HG03103 (cell line): ENCODE measurements around the gene ADAMTS3.

Source experiments
- ATAC-seq: cut with Tn5 transposase; IDR thresholded peaks from one replicate; pipeline ENCODE4 v1.9.1; 2021; ENCODE audit warnings: low read depth; ENCODE audit not compliant: unreplicated experiment

ADAMTS3 gene

GRCh38 chr4:72305620-72306019, 263.4 kb downstream of the ADAMTS3 start:
- no peak for ATAC-seq

DNA sequence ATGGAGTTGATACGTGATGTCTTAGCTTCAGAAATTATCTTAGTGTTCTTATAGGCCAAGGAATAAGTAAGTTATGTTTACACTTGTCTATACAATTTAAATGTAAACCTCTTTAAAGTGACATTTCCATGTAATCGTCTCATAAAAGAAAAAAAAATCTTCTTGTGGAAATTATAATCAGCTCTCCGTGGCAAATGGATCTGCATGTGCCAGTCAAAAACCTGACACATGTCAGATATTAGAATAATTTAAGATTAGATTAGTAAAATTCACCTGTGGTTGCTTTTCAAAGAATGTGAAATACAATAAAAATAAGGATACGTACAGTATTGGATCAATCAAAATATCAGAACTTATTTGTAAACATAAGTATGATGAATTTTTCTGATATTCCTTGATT, 263.9 kb downstream of the ADAMTS3 start:
- ATAC-seq, result no peak

GRCh38 chr4:72302981-72303704, 265.9 kb downstream of the ADAMTS3 start:
- ATAC-seq, result peak; percentile 84

- ATAC-seq, result no peak
Measured at GRCh38 chr4:72301759-72302158, 267.3 kb downstream of the ADAMTS3 start.

- ATAC-seq, result no peak
Measured at GRCh38 chr4:72300126-72300525, 268.9 kb downstream of the ADAMTS3 start.

- peak; percentile 71 for ATAC-seq
Measured at GRCh38 chr4:72295966-72296557, 273.0 kb downstream of the ADAMTS3 start.

DNA sequence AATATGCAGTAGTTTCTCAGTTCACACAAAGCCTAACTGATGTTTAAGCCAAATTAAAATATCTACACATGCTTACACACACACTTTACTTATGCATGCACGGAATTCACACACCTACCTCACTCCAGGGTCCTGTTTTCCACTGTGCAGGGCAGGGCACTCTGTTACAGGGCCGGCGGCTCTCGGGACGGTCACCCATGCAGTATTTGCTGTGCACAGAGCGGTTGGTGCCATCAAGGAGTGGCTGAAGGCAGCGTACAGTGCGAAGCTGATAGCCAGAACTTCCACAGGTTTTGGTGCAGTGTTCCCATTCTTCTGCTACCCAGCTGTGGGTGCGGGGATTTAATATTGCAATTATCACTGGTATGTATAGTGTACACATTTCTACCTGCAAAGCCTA, 278.3 kb downstream of the ADAMTS3 start:
- ATAC-seq, result no peak

DNA sequence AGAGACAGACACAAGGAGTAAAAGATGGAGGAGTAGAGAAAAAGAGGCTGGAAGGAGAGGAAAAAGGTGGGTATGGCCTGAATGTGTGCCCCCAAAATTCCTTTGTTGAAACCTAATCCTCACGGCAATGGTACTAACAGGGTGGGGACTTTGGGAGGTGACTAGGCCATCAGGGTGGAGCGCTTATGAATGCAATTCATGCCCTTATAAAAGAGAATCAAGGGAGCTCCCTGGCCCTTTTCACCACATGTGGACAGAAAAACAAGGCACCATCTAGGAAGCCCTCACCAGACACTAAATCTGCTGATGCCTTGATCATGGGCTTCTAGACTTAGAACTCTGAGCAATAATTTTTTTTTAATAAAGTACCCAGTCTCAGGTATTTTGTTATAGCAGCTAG, 282.1 kb downstream of the ADAMTS3 start:
- no peak for ATAC-seq

- ATAC-seq, result no peak
Measured at GRCh38 chr4:72286185-72286584, 282.8 kb downstream of the ADAMTS3 start.

DNA sequence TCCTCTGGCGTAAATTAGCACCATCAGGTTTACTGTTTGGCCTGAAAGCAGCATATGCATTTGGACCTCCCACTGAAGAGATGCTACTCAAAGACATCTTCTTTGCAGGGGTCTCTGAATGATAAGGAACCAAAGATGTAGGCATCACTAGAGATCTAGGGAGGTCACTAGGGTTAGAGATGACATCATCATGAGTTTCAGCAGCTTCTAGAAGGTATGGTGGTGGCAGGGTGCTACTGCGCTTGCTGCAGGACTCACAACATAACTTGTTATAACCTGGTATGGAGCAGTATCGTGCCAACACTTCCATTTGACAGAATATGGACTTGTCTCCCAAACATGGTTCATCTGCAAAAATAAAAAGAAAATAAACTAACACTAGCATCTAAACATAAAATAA, 285.7 kb downstream of the ADAMTS3 start:
- no peak for ATAC-seq

GRCh38 chr4:72280252-72280651, 288.8 kb downstream of the ADAMTS3 start:
- no peak for ATAC-seq

- ATAC-seq, result no peak
Measured at GRCh38 chr4:72275381-72275780, 293.6 kb downstream of the ADAMTS3 start.

DNA sequence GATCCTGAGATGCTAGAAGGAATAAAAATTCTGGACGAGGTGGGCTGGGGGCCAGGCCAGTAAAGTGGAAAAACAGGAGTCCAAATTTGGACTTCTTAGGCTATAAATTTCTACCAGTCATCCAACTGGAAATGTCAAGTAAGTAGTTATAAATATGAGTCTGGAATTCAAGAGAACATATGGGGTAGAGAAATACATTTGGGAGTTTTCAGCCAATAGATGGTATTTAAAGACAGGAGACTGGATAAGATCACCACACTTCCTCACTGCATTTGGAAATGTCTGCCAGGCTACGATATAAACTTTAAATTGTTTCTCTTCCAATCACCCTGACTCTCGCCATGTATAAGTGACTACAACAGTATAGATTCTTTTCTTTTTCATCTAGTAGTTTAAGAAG, 294.8 kb downstream of the ADAMTS3 start:
- no peak for ATAC-seq

- no peak for ATAC-seq
Measured at GRCh38 chr4:72255269-72255668, 313.8 kb downstream of the ADAMTS3 start.

DNA sequence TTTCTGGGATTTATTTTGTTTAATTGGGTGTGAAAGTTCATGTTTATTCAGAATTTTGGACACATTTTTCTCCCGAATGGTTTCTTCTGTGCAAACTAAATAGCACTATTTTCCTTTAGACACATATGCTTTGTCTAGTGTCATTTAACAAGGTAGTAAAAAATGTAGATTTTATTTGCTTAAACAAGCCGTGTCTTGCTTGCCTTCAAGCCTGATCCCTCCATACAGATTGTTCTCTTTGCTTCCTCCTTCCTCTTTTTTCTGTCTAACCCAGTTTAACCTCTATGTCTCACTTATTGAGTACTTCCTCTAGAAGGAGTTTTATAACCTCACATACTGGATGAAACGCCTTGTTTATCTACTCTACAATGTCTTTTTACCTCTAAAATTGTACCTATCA, 325.4 kb downstream of the ADAMTS3 start:
- ATAC-seq, result no peak

DNA sequence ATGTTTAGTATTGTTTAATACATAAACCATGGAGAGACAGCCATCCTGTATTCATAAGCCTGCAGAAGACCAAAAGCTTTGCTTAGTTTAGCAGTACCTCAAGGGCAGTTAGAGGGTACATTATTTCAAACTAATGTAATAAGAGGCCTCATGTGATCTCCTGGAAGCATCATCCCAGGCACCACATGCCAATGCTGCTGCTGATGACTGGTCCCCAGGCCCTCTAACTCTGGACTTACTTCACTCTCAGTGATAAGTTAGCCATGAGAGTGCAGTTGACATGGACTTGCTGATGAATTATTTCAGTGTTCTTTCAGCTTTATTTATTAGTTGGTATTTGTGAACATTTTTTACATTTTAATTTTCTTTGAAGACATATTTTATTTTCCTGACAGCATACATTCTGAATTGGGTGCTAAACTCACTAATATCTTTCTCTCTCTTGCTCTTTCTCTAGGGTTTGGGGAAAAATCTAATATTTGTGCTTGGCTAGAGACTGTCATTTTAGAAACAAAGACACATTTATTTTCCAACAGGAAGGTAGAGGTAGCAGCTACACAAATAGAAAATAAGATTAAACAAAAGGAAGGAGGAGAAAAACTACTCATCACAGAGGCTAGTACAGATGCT, 329.4 kb downstream of the ADAMTS3 start:
- no peak for ATAC-seq
